Stimulated activated CD4-positive, alpha-beta T cell treated with anti-CD3 and anti-CD28 coated beads, Interleukin-4, amount 100 ng/mL, for 24 hours (primary cell): ENCODE results near the gene PRDM12.

Experiments
- DNase-seq: peaks from one replicate; pipeline ENCODE4 v3.0.0-alpha.2; 2020

PRDM12 gene

DNA sequence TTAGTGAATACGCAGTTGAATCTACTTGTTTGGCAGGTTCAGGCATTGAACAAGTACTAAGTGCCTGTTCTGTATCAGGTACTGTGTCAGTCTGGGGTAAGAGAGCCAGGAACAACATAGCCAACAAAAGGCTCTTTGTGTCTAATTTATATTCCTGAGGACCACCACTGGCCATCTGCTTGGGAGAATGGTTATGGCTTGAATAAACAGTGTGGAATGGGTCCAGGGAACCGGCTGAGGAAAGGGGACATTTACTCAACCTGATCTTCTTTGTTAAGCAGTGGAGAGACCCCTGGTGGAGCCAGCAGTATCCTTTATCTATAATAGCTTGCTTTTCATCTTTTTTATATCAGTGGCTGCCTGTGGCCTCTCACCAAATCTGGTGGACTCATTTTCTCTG, 67.7 kb downstream of the PRDM12 start:
- no peak for DNase-seq
